ENCODE measurements around the gene HSPA4.

HSPA4 gene

DNA sequence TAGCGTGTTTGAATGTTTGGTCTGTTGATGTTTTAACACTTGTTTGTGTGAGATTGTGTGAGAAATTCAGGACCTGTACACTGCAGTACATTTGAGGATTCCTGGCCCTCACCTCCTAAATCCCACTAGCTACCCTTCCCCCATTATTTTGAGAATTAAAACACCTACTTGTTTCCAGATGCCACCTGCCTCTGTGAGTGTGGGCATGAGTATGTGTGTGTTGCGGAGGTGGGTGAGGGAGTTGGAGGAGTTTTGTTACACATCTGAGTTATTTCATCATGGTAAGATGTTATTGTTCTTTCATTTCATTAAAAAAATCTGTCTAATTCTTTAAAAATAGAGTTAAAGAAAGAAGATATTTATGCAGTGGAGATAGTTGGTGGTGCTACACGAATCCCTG lies 36.3 kb downstream of the HSPA4 start:
- TF ChIP-seq, protein P1, sequence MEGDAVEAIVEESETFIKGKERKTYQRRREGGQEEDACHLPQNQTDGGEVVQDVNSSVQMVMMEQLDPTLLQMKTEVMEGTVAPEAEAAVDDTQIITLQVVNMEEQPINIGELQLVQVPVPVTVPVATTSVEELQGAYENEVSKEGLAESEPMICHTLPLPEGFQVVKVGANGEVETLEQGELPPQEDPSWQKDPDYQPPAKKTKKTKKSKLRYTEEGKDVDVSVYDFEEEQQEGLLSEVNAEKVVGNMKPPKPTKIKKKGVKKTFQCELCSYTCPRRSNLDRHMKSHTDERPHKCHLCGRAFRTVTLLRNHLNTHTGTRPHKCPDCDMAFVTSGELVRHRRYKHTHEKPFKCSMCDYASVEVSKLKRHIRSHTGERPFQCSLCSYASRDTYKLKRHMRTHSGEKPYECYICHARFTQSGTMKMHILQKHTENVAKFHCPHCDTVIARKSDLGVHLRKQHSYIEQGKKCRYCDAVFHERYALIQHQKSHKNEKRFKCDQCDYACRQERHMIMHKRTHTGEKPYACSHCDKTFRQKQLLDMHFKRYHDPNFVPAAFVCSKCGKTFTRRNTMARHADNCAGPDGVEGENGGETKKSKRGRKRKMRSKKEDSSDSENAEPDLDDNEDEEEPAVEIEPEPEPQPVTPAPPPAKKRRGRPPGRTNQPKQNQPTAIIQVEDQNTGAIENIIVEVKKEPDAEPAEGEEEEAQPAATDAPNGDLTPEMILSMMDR (IDR thresholded peaks at IDR 0.05; ENCODE audit: insufficient read depth, low read depth, low read length, missing control alignments), result no peak
- no peak for DNase-seq (ENCODE audit: low read depth)

DNA sequence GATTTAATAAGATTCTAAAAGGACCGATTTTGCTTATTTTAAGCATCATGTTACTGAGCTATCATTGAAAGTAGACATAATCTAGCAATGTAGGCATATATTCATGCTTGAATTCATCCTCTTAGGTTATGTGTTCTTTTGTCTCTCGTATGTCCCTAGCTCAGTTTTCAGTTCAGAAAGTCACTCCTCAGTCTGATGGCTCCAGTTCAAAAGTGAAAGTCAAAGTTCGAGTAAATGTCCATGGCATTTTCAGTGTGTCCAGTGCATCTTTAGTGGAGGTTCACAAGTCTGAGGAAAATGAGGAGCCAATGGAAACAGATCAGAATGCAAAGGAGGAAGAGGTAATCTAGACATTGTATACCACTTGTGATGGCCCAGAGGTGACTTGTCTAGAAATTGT lies 39.2 kb downstream of the HSPA4 start:
- H3K4me3 ChIP-seq (ENCODE audit: low read depth, low read length), result no peak overlapping the region
- no peak for DNase-seq (ENCODE audit: low read depth)
- TF ChIP-seq, protein P1 (IDR thresholded peaks at IDR 0.05; ENCODE audit: insufficient read depth, low read depth, low read length, missing control alignments), result no peak

More for the DNA sequence above, 36.3 kb downstream of the HSPA4 start:
- no peak overlapping the region for H3K4me3 ChIP-seq (ENCODE audit: low read depth, low read length)

DNA sequence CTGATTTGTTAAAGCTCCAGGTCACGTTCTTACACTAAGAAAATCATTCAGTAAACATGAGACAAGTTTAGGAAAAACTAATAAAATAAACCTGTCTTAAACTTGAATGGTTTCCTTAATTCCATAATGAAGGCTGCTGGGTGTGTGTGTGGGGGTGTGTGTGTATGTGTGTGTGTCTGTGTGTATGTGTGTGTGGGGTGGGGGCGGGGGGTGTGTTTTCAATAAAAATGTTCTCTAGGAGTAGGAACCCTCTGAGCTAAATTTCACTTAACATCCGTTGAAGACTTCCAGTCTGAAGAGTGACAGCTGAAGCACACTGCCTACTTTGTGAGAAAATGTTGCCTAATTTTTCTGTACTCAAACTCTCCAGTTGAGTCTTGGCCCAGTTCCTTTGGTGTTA lies 54.5 kb downstream of the HSPA4 start:
- TF ChIP-seq, protein P1 (IDR thresholded peaks at IDR 0.05; ENCODE audit: insufficient read depth, low read depth, low read length, missing control alignments), result no peak
- no peak overlapping the region for H3K4me3 ChIP-seq (ENCODE audit: low read depth, low read length)
- no peak for DNase-seq (ENCODE audit: low read depth)

DNA sequence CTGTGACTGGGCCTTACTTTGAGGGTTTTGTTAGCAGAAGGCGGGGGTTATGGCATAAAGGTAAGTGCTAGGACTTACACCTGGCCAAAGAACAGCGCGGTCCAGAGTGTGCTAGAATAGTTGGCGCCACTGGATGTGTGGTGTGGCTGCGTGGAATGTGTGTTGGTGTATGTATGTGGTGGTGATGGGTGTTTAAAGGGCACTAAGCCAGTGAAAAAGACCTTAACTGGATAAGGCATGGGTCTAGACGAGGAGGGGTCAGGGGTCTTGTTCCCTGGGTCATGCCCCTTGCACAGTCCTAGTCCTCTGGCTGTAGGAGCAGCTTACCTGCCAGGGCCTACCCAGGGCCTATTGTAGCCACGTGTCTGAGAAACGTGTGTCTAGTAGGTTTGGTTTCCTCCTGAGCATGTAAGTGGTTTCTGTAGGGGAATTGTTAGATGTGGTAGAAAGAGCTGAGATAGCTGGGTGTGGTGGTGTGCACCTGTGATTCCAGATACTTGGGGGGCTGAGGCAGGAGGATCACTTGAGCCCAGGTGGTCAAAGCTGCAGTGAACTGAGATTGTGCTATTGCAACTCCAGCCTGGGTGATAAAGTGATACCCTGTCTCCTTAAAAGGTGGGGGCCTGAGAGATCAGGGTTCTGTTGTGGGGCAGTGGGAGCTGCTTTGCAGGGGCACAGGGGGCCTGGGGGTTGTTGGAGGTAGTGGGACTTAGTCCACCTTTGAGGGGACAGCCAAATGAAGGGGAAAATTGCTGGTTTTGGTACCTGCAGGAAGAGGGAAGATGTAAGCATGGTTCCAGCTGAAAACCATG lies 55.2 kb downstream of the HSPA4 start:
- DNase-seq (ENCODE audit: low read depth), result peak; percentile 61
- no peak overlapping the region for H3K4me3 ChIP-seq (ENCODE audit: low read depth, low read length)
- TF ChIP-seq, protein P1 (IDR thresholded peaks at IDR 0.05; ENCODE audit: insufficient read depth, low read depth, low read length, missing control alignments), result no peak

DNA sequence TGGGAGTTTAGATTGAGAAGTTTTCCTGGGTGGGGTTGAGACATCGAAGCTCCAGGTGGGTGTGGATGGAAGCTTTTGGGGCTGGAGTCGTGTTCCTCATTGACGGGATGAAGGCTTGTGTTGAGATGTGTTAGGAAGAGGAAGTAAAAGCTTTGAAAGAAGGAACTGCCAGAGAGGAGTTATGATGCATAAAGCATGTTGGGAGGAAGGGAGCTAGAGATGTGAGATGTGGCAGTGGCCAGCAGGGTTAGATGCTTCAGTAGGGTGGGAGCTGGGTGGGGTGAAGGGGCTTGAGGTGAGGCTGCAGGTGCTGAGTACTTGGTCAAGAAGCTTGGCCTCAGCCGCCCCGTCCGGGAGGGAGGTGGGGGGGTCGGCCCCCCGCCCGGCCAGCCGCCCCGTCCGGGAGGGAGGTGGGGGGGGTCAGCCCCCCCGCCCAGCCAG lies 56.7 kb downstream of the HSPA4 start:
- peak; percentile 21 for DNase-seq (ENCODE audit: low read depth)
- TF ChIP-seq, protein P1 (IDR thresholded peaks at IDR 0.05; ENCODE audit: insufficient read depth, low read depth, low read length, missing control alignments), result no peak
- H3K4me3 ChIP-seq (ENCODE audit: low read depth, low read length), result no peak overlapping the region

DNA sequence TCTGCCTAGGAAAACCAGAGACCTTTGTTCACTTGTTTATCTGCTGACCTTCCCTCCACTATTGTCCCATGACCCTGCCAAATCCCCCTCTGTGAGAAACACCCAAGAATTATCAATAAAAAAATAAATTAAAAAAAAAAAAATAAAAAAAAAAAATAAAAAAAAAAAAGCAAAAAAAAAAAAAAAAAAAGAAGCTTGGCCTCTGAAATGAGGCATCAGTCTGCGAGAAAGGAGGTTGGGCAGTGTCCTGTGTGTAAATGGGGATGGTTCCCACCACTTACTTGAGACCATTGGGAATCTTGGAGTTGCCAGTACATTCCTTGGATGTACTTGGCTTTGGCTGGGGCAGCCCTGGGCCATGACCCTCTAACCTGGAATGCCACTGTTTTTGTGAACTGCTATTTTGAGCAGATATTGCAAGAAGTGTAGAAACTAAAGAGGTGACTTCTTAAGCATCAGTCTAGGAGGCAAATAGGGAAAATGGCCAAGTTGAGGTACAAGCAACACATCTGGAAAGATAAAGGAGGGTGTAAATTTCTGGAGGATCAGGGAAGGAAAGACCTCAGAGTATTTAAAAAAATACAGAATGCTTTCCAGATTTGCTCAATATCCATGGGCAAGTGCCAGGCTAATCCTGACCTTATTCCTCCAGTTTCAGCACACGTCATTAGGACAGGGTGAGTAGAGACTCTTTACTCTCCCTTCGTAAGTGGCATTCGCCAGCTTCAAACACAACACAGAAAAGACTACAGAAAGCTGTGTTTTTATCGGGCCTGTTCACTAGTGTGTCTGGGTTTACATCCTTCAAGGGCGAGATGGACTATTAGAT lies 58.1 kb downstream of the HSPA4 start:
- no peak for DNase-seq (ENCODE audit: low read depth)
- TF ChIP-seq, protein P1 (IDR thresholded peaks at IDR 0.05; ENCODE audit: insufficient read depth, low read depth, low read length, missing control alignments), result no peak
- no peak overlapping the region for H3K4me3 ChIP-seq (ENCODE audit: low read depth, low read length)
